ENCODE results near the gene DKK3.

Gene DKK3

DNA sequence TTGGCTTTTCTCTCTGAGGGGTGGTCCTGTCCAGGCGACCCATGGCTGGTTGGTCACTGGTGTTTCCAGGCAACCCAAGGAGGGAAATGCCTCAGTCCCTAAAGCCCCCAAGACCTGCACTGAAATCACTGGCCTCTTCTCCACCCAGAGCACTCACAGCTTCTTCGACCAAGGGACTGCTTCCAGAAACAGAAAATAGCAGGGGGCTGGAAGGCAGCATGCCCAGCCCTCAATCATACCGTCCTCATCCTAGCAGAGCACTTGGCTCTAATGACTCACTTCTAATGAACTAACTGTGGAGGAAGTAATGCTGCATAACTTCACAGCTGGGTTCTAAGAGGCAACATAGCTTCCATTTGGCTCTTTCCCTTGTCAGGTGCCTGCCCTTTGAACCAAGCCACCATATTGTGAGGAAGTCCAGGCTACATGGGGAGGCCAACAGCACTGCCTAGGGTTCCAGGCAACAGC, 27.6 kb downstream of the DKK3 start:
- DNase-seq = no peak

DNA sequence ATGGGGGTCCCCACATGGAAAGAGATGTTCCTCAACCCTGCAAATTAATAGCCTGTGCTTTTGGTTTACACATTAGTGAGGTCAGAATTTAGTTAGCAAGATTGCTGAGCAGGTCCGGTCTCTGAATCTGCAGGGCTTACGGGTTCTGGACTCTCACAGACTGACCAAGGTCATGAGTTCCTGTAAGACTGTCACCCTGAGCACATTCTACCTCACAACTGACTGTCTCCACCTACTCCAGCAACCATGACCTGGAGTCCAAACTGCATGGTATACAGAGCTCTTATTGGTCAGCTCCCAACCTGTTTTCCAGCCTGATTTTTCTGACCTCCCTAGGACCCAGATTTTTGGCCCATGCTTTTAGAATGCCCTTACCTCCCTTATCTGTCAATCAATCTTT, 28.2 kb downstream of the DKK3 start:
- DNase-seq = no peak

DNA sequence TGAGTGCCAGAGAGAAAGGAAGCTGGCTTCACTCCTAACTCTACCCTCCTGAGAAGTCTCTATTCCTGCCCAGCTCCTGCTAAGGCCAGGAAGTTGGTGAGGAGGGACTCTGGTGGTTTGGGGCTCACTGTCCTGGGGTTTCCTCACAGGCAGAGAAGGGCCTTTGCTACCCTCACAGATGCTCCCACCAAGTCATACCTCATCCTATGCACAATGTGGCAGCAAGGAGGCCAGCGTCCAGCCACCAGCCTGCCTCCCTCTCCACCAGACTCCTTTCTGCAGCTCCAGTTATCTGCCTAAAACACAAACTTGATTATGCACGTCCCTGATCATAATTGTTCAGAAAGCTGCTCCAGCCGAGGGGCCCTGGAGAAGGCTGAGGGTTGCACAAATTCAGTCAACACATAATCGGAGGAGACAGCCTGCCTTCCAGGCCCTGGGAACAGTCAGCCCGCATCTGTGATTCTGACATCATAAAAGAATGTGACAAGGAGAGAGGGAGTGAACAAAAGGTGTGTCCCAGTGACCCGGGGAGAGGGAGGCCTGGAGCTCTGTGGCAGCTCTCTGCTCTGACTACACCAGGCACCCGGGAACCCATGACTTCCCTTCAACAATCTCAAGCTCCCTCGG, 28.8 kb downstream of the DKK3 start:
- DNase-seq = no peak

DNA sequence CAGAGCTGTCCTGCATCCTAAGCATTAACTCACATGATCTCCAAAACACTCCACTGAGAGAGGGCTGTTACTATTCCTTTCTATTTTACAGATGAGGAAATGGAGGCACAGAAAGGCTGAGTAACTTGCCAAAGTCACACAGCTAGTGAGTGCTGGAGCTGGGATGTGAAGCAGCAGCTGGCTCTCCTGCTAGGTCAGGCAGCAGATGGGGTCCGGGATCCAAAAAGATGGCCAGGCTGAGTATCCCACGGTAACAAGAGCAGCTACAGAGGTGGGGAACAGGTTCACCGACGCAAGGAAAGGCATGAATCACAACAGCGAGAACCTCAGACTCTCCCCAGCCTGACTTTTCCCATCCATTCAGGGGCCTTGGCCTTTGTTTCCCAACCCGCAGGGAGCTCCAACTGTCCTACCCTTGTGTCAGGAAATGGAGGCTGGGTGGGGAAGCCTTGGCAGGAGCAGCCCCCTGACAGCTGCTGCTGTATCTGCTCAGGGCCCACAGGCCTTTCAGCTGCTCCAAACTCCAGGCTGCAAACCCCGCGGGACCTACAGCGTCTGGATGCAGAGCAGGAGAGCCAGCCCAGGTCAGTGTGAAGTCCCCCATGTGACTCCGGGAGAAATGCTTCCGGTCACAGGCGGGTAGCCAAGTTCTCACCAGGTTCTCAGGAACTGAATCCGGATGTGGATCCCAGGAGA, 29.5 kb downstream of the DKK3 start:
- DNase-seq = no peak

DNA sequence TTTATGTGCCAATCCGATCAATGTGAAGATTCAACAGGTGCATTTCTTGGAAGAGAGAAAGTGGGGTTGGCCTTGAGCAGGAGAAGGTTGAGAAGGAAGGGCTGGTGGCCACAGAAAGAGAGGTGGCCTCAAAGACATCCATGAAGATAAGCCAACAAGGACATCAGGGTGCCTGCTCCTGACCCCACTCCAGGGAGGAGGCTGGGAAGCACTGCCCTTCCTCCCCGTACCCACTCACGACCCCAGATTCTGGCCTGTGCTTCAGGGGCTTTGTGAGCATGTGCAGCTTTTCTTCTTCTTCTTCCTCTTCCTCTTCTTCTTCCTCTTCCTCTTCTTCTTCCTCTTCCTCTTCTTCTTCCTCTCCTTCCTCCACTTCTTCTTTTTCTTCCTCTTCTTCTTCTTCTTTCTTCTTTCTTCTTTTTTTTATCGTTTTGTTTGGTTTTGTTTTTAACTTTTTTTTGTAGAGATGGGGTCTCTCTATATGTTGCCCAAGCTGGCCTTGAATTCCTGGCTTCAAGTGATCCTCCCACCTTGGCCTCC, 30.3 kb downstream of the DKK3 start:
- DNase-seq = no peak

DNA sequence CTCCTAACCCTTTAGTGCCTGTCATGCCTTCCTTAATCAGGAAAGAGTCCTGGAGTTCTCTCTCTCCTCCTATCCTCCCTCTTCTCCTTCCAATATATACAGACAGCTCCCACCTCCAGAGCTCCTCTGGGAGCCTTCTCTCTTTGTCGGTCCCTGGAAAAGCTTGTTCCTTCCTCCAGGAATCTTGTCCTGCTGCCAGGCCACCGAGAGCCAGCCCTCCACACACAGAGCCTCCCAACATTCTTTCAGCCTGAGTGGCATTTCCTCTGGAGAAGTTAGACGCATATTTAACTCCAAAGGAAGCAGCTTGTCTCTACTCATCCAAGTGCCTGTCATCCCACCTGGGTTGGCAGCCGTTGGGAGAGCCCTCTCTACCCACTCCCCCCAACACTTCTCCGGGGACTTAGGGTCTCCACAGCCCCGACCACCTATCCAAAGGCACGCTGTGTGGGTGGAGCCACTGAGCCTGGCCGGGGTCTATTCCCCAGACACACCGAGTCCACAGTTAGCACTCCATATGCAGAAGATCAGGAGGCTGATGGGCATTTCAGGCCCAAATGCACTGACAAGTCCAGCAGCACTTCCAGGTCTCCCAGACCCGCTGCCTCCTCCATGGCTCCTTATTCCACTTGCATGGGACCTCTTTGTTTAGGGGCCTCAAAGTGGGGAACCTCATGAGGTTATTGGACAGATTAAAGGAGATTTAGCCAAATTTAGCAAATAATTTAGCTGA, 31.1 kb downstream of the DKK3 start:
- no peak for DNase-seq

DNA sequence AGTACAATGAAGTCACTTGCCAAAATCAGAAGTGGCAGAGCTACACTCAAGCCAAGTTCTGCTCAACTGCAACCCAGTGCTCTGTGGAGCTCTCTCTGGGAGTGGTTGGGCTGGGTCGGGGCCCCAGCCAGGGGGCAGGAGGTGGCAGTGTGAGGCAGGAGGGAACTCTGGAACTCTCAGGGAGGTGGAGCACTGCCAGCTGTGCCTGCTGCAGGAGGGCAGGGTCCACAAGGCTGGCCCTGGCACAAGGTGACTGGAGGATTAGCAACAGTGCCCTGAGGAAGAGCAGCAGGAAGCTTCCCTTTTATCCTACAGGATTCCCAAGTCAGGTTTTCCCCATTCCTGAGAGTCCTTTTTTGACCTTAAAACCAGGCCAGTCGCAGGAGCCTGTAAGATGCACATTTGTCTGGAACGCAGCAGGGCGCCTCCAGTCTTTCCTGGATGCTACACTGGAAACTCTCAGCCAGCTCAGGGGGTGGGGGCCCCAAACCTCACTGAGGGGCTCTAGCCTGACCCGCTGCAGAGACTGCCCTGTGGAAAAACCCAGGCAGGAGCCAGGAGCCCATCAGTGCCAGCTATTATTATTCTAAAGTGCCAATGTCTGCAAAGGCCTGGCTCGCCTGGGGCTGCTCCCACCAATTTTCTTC, 31.8 kb downstream of the DKK3 start:
- DNase-seq = peak; percentile 22

DNA sequence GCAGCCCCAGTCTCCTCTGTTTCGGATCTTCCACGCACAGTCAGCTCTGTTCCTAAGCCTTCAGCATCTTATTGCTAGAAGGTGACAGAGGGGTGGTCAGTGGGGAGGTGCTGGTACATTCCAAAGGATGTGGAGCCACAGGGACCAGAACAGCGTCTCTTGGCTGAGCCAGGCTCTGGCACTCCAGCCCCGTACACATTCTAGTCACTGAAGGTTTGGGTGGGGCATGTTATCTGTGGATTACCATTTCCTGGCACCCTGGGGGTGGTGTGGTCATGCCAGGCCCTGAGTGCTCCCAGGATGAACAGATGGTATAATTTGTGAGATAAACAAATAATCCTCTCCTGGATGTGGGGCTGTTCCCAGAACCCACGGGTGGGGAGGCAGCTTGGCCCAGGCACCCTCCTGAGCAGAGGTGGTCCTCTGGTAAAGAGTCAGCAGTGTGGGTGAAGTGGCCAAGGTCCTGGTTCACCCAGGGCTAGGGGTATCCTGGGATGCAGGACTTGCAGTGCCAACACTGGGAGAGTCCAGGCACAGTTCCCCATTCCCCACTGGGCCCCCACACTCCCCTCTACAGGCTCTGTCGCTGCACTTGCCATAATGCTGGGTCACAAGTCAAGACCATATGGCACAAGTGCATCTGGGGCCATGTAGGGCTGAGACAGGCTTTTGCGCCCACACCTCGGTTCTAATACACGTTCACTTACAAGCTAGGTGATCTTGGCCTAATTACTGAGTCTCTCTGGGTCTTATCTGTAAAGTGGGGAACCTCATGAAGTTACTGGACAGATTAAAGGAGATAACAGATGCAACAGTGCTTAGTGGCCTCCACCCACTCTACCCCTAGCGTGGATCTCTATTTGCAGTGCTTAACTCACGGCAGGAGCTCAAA, 33.0 kb downstream of the DKK3 start:
- DNase-seq = peak; percentile 84

DNA sequence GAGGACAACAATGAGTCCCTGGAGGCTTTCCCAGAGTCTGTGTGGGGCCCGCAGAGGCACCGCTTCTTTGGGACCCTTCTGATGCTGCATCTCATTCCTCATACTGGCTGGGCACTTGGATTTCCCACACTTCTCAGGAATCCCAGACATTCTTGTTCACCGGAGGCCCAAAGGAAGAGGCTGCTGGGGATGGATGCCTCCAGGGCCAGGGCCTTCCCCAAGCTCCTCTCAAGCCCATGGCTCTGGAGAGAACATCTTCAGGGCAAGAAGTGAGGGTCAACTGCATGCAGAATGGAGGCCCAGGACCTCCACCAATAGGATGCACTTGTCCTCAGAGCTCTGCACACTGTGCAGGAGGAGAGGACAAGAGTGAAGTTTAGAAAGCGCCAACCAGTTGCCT, 34.6 kb downstream of the DKK3 start:
- no peak for DNase-seq

DNA sequence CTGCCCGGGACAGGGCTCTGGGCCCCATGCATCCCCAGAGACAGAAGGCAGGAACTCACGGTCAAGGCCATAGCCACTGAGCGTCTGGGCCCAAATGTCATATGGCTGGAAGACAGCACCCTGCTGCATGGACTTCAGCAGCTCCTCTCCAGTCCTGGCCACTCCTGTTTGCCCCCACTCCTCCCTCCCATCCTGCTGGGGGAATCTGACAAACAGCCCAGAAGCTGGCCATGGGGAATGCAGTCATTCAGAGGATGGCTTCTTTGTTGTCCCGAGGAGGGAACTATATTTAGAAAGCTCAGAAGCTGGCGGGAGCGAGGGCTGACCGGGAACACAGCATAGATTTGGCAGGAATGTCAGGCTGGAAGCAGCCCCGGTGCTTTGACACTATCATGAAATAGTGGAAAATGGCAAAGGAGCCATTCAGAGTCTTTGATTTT, 35.0 kb downstream of the DKK3 start:
- no peak for DNase-seq

DNA sequence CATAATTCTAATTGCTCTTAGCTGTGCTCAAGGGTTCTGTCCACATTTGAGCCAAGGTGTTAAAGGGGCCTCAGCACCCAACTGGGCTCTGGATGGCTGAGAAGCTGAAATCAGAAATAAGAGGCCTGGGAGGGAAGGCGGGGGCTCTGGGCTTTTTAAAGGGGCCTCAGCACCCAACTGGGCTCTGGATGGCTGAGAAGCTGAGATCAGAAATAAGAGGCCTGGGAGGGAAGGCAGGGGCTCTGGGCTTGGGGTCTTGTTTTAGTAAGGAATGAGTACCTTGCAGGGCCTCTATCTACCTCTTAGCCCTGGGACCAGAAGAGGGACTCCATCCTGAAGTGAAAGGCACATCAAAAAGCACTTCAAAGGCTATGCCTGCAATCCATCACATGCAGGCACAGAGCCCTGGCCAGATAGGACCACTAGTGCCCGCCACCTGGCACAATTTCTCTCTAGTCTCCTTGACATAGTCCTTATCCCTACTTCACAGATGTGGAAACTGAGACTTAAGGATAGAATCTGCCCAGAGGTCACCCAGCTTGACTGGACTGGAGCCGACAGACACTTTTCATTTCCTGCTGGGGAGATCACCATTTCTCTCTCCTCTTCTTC, 35.6 kb downstream of the DKK3 start:
- no peak for DNase-seq

DNA sequence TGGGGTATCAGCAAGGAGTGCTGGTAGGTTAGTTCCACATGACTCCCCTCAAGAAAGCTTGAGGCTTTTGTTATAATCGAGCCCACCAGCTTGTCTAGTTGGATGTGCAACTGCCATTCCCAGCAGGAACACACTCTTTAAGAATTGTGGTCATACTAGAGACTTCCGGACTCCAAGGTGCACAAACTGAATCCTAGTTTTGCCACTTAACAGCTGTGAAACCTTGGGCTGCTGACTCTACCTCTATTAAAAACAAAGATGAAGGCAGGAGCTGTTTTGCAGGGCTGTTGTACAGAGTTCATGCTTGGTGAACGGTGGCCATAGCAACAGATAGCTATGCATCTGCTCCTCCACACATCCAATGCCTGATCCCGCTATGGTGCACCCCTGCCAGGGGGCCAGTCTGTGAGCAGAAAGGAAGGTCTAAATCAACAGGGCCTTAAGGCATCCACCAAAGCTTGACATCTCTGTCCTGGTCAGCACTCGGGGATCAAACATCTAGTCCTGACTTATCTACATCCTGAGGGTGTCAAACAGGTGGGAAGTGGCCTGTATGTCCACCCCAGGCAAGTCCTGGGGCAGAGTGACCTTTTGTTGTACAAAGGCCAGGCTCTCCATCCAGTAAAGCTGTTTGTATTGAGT, 36.4 kb downstream of the DKK3 start:
- DNase-seq = no peak

DNA sequence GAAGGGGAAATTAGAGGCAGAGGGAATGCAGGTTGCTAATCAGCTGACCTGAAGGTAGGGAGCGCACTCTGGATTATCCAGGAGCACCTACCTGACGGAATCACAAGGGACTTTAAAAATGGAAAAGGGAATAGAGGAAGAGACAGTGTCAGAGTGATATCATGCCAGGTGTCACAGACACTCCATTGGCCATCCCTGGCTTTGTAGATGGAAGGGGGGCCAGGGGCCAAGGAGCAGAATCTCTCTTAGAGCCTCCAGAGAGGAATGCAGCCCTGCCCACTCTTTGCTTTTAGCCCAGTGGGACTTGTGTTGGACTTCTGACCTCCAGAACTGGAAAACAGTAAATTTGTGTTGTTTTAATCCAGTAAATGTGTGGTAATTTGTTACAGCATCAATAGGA, 37.9 kb downstream of the DKK3 start:
- DNase-seq = no peak

DNA sequence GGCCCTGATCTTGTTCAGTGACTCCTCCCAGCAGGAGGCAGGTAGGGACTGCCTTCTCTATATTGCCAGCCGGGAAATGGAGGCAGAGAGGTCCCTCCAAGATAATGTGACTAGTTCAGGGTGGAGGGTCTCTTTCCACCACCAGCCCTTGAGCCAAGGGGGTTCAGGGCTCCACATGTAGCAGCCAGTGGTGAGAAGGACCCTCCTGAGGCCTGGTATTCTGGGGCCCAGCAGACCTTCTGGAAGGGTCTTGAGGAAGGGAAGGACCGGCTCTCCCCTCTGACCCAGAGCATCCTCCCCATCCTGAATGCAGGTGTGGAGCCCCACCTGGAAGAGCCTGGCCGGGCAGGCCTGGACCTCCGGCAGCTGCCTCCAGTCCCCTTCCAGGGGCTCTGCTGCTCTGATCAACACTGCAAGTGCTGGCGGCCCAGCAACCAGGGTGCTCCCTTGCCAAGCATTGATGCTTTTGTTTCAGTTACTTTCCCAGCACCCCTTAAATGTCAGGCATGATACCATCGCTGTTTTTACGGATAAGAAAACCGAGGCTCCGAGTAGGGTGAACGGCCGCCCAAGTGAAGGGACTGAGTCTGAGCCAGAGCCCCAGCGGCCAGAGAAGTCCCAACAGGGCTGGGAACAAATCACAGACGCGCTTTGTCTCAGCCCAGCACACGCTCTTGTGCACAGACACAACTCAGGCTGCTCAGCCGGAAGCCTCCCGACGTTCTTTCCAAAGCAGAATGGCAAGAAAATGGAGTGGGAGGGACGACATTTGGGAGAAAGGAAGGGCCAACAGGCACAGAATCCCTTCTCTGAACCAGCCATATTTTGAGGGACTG, 38.8 kb downstream of the DKK3 start:
- DNase-seq = no peak

DNA sequence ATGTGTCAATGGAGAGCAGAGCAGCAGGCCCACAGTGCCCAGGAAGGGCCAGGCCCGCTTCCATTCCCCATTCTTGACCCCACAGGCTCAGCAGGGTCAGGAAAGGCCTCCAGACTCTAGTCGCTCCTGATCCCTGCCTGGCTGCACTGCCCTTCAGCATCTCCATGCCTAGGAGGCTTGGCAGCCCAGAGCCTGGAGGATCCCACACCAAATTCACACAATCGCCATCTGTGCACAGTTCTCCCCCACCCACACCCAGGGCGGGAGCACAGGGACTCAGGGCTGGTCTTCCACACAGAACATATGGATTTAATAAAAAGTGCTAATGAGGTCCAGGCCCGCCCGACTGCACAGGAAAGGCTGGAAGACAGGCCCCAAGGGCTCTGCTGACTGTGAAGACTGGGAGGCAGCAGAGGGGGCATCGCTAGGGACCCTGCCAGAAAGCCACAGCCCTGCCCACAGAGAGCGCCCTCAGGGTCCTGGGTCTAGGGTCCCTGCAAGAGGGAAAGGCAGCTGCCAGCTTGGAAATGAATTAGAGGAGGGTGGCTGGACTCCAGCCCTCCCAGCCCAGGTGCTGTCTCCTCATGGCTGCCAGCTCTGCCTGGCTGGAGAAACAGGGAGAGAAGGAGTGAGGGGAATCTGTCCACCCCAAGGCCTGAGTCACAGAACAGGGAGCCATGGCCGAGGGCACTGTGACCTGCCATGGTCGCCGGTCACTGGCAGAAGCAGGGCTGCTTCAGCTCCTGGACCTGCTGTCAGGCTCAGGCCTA, 39.7 kb downstream of the DKK3 start:
- DNase-seq = no peak

DNA sequence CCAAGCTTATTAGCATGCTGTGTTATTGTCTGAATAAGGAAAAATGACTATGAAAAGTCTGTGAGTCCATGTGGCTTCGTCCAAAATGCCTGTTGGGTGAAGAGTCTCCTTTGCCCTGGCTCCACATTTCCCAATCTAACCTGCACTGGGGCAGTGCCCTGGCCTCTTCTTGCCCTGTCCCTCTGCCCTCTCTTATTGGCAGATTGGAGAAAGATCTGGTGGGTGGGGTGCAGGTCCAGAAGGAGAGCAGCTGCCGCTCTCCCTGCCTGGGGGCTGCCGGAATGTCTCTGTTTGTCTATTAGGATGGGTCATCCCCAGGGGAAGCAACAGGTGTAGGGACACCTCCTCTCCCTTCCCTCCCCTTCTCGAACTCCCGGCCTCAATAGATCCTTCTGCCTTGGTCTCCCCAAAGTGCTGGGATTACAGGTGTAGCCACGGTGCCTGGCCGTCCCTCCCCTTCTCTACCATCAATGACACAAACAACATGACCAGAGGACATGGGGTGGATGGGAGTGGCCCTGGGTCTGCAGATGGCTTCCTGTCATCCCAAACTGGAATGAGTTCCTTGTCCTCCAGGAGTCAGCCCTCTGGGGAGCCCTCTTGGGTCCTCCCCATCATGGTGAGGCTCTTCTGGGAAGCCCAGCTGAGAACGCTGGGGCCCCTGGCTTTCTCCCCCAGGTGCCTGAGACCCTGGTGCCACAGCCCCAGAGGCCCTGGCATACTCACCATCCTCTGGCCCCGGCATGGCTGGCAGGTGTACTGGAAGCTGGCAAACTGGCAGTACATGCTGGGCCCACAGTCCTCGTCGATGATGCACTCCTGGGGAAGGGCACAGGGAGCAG, 40.5 kb downstream of the DKK3 start:
- no peak for DNase-seq

DNA sequence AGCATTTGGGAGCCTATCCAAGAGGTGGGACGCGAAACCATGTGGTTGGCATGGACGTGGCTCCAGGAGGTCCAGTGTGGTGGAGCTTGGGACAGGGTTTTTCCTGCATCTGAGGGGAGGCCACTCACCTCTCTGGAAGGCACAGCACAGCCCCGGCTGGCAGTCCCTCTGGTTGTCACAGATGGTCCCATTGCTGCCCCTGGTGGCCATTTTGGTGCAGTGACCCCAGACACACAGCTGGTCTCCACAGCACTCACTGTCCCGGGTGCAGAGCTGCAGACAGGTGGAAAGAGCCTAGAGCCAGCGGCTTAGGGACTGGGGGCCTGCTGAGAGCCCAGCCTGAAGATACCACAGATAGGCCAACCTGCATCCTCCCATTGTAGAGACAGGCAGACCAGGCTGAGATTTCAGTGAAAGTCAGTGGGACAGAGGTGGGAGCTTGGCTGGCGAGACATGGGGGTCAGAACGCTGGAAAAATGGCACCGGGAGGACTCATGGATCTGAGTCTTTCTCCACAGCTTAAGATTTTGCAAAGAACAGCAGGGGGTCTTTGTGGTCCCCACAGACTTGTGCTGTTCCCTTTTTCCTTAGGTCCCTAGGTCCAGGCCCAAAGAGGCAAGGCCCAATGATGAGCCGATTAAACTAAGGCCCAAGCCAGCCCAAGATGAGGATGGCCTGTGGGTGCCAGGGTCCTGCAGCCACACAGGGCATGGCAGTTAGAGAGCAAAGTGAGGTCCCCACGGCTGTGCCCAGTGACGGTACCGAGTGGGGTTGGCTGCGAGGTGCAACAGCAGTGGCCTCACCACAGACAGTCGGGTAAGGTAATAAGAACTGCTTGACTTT, 41.4 kb downstream of the DKK3 start:
- DNase-seq = peak; percentile 91

DNA sequence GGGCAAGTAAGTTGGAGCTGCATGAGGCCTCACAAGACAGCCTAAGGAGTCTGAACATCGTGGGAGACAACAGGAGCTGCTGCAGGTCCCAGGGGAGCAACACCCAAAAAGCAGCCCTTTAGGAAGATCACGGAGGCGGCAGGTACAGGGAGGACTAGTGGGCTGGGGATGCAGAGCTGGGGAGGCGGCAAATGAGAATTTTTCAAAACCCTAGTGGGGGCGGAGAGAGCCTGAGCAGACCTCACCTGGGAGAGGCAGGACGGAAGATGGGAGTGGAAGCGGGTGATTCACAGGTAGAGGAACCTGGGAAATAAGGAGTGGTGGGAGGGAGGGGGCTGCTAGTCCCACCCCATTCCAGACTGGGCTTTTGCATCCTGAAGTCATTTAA, 42.1 kb downstream of the DKK3 start:
- DNase-seq = no peak

Measured in hematopoietic multipotent progenitor cell treated with erythropoietin and hydrocortisone succinate and interleukin-3 and kit ligand, for 6 days (in vitro differentiated cells).